DND-41 (cell line): Measurements from ENCODE around the gene KIF1A.

Experiments used
- ATAC-seq: fragments of 200-7000 bp; cut with Tn5 transposase; 3 replicates; pipeline ENCODE4 v1.9.1; 2021; ENCODE audit warnings: low read depth; ENCODE audit not compliant: insufficient read depth
- DNase-seq: peaks from one replicate; pipeline ENCODE4 v3.0.0-alpha.2; 2020
- H2AFZ ChIP-seq: 2 replicates; pipeline ENCODE4 v1.6.0; 2012; ENCODE audit warnings: low read depth, low read length
- H3K27ac ChIP-seq: 2 replicates; pipeline ENCODE4 v1.5.1; 2012; ENCODE audit warnings: low read length, inconsistent platforms
- H3K27me3 ChIP-seq: fragments of 200-600 bp; sonication (generic); 2 replicates; pipeline ENCODE4 v1.6.0; 2012; ENCODE audit warnings: low read length, mild to moderate bottlenecking, inconsistent platforms; ENCODE audit not compliant: insufficient read depth, poor library complexity
- H3K36me3 ChIP-seq: 2 replicates; pipeline ENCODE4 v1.5.1; 2012; ENCODE audit warnings: low read length, inconsistent platforms; ENCODE audit not compliant: insufficient read depth
- H3K4me1 ChIP-seq: 2 replicates; pipeline ENCODE4 v1.5.1; 2012; ENCODE audit warnings: mild to moderate bottlenecking, low read length; ENCODE audit not compliant: insufficient read depth
- H3K4me2 ChIP-seq: 2 replicates; pipeline ENCODE4 v1.6.0; 2012; ENCODE audit warnings: mild to moderate bottlenecking, moderate library complexity, low read length, inconsistent platforms; ENCODE audit not compliant: insufficient read depth
- H3K4me3 ChIP-seq, 2 experiments: fragments of 200-600 bp in 1 of 2; shearing (Covaris generic) in 1 of 2; 2 replicates each; pipeline ENCODE4 v1.5.1; 2012 to 2016; ENCODE audit warnings: inconsistent platforms in 2 of 2, low read length in 2 of 2, mild to moderate bottlenecking in 2 of 2, low read depth in 1 of 2, moderate library complexity in 1 of 2
- H3K79me2 ChIP-seq: 2 replicates; pipeline ENCODE4 v1.6.0; 2012; ENCODE audit warnings: low read length, inconsistent platforms; ENCODE audit not compliant: insufficient read depth
- H3K9ac ChIP-seq: 2 replicates; pipeline ENCODE4 v1.6.0; 2012; ENCODE audit warnings: low read depth, mild to moderate bottlenecking, inconsistent platforms, low read length, moderate library complexity
- H3K9me3 ChIP-seq: 2 replicates; pipeline ENCODE4 v1.5.1; 2012; ENCODE audit warnings: low read length, moderate library complexity, mild to moderate bottlenecking, inconsistent platforms; ENCODE audit not compliant: insufficient read depth, severe bottlenecking
- H4K20me1 ChIP-seq: 2 replicates; pipeline ENCODE4 v1.6.0; 2012; ENCODE audit warnings: low read length; ENCODE audit not compliant: insufficient read depth
- EZH2 ChIP-seq: IDR thresholded peaks from 3 replicates; pipeline ENCODE4 v1.6.1; 2012; ENCODE audit warnings: borderline replicate concordance, low read depth, mild to moderate bottlenecking, moderate library complexity, low read length, inconsistent platforms; ENCODE audit not compliant: severe bottlenecking
- TF ChIP-seq, protein P1 (sequence below): IDR thresholded peaks from 2 replicates; pipeline ENCODE4 v1.5.1; 2012; ENCODE audit warnings: borderline replicate concordance, low read length, moderate library complexity, mild to moderate bottlenecking; ENCODE audit not compliant: poor library complexity, severe bottlenecking; ENCODE audit errors: extremely low read depth

The KIF1A gene

DNA sequence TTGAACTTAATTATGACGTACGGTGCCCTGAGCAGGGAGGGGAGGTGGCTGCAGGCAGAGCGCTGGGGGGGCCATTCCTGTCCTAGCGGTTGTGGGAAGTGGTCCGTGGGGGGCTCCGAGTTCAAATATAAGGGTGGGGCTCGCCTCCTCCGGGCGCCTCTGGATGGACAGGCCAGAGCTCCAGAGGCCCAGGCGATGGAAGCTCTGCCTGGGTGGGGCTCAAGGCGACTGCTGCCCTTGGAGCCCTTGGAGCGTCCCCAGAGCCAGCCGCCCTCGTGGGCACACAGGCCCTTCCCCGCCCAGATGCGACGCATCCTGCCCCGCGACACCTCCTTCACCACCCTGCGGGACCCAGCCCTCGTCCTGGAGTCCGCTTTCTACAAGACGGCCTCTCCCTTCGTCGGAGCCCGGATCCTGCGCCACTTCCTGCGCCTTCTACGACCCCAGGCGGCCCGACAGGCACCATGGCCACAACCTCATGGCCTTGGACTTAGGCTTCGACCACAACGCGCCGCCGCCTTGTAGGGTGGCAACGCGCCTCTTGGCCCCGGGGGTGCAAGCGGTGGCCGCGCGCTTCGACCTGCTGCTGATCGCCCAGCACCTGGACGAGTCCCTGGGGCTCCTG lies 147.8 kb downstream of the KIF1A start:
- no peak for TF ChIP-seq EZH2
- TF ChIP-seq, protein P1, sequence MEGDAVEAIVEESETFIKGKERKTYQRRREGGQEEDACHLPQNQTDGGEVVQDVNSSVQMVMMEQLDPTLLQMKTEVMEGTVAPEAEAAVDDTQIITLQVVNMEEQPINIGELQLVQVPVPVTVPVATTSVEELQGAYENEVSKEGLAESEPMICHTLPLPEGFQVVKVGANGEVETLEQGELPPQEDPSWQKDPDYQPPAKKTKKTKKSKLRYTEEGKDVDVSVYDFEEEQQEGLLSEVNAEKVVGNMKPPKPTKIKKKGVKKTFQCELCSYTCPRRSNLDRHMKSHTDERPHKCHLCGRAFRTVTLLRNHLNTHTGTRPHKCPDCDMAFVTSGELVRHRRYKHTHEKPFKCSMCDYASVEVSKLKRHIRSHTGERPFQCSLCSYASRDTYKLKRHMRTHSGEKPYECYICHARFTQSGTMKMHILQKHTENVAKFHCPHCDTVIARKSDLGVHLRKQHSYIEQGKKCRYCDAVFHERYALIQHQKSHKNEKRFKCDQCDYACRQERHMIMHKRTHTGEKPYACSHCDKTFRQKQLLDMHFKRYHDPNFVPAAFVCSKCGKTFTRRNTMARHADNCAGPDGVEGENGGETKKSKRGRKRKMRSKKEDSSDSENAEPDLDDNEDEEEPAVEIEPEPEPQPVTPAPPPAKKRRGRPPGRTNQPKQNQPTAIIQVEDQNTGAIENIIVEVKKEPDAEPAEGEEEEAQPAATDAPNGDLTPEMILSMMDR = no peak
- Histone ChIP-seq H3K4me3 (no peak overlapping the region), H3K79me2 (no peaks in the 10 kb centered on the region), H3K27me3 (peaks cover 8% of the 10 kb centered on the region), H3K4me1 (no peaks in the 10 kb centered on the region), H2AFZ (no peak overlapping the region), H3K9me3 (no peaks in the 10 kb centered on the region), H3K27ac (no peak overlapping the region), H3K4me2 (no peak overlapping the region), H3K9ac (no peak overlapping the region), H4K20me1 (no peaks in the 10 kb centered on the region), H3K36me3 (no peaks in the 10 kb centered on the region)
- no peak for ATAC-seq
- no peak for DNase-seq

- H3K36me3 ChIP-seq = no peaks in the 10 kb centered on the region
- H3K9me3 ChIP-seq = no peaks in the 10 kb centered on the region
- no peak overlapping the region for H2AFZ ChIP-seq
- DNase-seq (no peak), ATAC-seq (no peak)
- no peaks in the 10 kb centered on the region for H4K20me1 ChIP-seq
- no peaks in the 10 kb centered on the region for H3K4me1 ChIP-seq
- peaks cover 8% of the 10 kb centered on the region for H3K27me3 ChIP-seq
- no peak overlapping the region for H3K27ac ChIP-seq
- TF ChIP-seq, protein P1 = no peak
- no peak for TF ChIP-seq EZH2
- H3K79me2 ChIP-seq = no peaks in the 10 kb centered on the region
- H3K4me3 ChIP-seq = no peak overlapping the region
- no peak overlapping the region for H3K9ac ChIP-seq
- H3K4me2 ChIP-seq = no peak overlapping the region
Measured at GRCh38 chr2:240670950-240671349, 149.1 kb downstream of the KIF1A start.

DNA sequence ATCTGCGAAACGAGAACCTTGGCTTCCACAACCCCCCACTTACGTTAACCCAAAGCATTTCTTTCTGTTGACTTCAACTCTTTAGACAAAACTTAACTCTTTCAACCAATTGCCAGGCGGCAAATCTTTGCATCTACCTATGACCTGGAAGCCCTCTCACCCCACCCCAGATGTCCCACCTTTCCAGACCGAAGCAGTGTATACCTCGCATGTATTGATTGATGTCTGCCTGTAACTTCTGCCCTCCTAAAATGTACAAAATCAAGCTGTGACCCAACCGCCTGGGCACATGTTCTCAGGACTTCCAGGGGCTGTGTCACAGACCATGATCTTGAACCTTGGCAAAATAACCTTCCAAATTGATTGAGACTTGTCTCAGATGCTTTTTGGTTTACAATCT lies 149.6 kb downstream of the KIF1A start:
- H2AFZ ChIP-seq = no peak overlapping the region
- H3K27me3 ChIP-seq = peaks cover 8% of the 10 kb centered on the region
- H3K4me2 ChIP-seq = no peak overlapping the region
- ATAC-seq = no peak
- H3K9ac ChIP-seq = no peak overlapping the region
- TF ChIP-seq, protein P1 = no peak
- no peak for TF ChIP-seq EZH2
- no peak overlapping the region for H3K27ac ChIP-seq
- H3K36me3 ChIP-seq = no peaks in the 10 kb centered on the region
- H4K20me1 ChIP-seq = no peaks in the 10 kb centered on the region
- H3K4me3 ChIP-seq = no peak overlapping the region
- no peaks in the 10 kb centered on the region for H3K9me3 ChIP-seq
- no peaks in the 10 kb centered on the region for H3K79me2 ChIP-seq
- no peak for DNase-seq
- no peaks in the 10 kb centered on the region for H3K4me1 ChIP-seq

DNA sequence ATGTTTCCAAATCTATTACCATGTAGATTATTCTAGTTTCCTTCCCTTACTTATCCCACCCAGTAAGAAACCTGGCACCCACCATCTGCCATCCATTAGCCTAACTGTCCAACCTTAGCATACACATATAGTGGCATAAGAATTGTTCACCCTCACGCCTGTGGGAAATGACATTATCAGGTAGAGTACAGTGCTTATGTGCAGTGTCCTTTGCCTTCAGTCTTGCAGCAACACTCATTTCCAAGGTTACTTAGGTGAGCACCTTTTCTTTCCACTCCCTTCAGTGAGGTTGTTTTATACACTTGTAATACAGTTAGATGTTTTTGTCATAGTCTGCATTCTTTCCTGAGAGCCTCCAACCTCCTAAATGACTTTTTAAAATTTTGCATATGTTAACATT lies 155.4 kb downstream of the KIF1A start:
- Histone ChIP-seq H3K9me3 (peaks cover 3% of the 10 kb centered on the region), H3K4me3 (no peak overlapping the region), H3K4me2 (no peak overlapping the region), H3K9ac (no peak overlapping the region), H3K36me3 (no peaks in the 10 kb centered on the region), H3K79me2 (no peaks in the 10 kb centered on the region), H3K27ac (no peak overlapping the region), H2AFZ (no peak overlapping the region), H3K27me3 (peaks cover 7% of the 10 kb centered on the region), H4K20me1 (no peaks in the 10 kb centered on the region), H3K4me1 (no peaks in the 10 kb centered on the region)
- ATAC-seq = no peak
- TF ChIP-seq, protein P1 = no peak
- TF ChIP-seq EZH2 = no peak
- DNase-seq = no peak
